WTC11 (cell line): ENCODE data around the gene SHISAL1. TPM values are rescaled to one million over a fixed set of nuclear protein-coding genes. Genes with fewer than 3 reads are reported as not detected.
A peak's percentile ranks its signal among the peaks of the same experiment; 100 is the strongest.

ENCODE experiments used
- ATAC-seq: fragments of 200-7000 bp; cut with Tn5 transposase; 2 replicates; pipeline ENCODE4 v1.10.0; 2021; ENCODE audit warnings: mild to moderate bottlenecking, moderate library complexity
- CTCF ChIA-PET: fragments of 300-600 bp; sonication (Branson Sonifier 250); formaldehyde crosslinking; loops from one replicate; lab custom pipeline; 2021; ENCODE audit warnings: antibody characterized with exemption; lab: Charles Lee
- POLR2A ChIA-PET: fragments of 350-600 bp; sonication (Branson Sonifier 250); formaldehyde crosslinking; loops from one replicate; lab custom pipeline; 2021; ENCODE audit warnings: antibody characterized with exemption; lab: Charles Lee
- DNase-seq: peaks from one replicate; pipeline ENCODE4 v3.0.0; 2021; ENCODE audit warnings: low spot score
- H3K27ac Mint-ChIP-seq: 2 replicates; pipeline ENCODE4 v1.8.0; 2021; ENCODE audit warnings: mixed read lengths
- H3K27me3 Mint-ChIP-seq: 2 replicates; pipeline ENCODE4 v1.8.0; 2021; ENCODE audit warnings: low read depth, mild to moderate bottlenecking, moderate library complexity, mixed read lengths
- H3K36me3 Mint-ChIP-seq: 2 replicates; pipeline ENCODE4 v1.8.0; 2021; ENCODE audit warnings: mixed read lengths
- H3K4me1 Mint-ChIP-seq: 2 replicates; pipeline ENCODE4 v1.8.0; 2022; ENCODE audit warnings: mixed read lengths
- H3K4me3 Mint-ChIP-seq: 2 replicates; pipeline ENCODE4 v1.8.0; 2021; ENCODE audit warnings: mild to moderate bottlenecking, moderate library complexity, mixed read lengths
- H3K9me3 Mint-ChIP-seq: 2 replicates; pipeline ENCODE4 v1.8.0; 2021; ENCODE audit warnings: mixed read lengths
- CBFB ChIP-seq: sonication (generic); formaldehyde crosslinking; IDR thresholded peaks from 2 replicates; pipeline ENCODE4 v1.8.1; 2022; ENCODE audit warnings: mild to moderate bottlenecking, low read depth, missing genetic modification reagents
- E2F5 ChIP-seq: sonication (generic); formaldehyde crosslinking; IDR thresholded peaks from 2 replicates; pipeline ENCODE4 v1.8.1; 2022; ENCODE audit warnings: mild to moderate bottlenecking, moderate library complexity, missing genetic modification reagents
- EMX1 ChIP-seq: fragments of 250-450 bp; sonication (Bioruptor Pico); IDR thresholded peaks from 2 replicates; pipeline ENCODE4 v1.8.0; 2021; ENCODE audit warnings: mild to moderate bottlenecking
- ERG ChIP-seq: fragments of 250-450 bp; sonication (Bioruptor Pico); IDR thresholded peaks from 2 replicates; pipeline ENCODE4 v1.8.0; 2021; ENCODE audit warnings: mild to moderate bottlenecking
- ETV6 ChIP-seq: sonication (generic); formaldehyde crosslinking; IDR thresholded peaks from 2 replicates; pipeline ENCODE4 v1.8.1; 2022; ENCODE audit warnings: mild to moderate bottlenecking, missing genetic modification reagents
- FOXJ3 ChIP-seq: sonication (generic); formaldehyde crosslinking; IDR thresholded peaks from 2 replicates; pipeline ENCODE4 v1.9.0; 2021; ENCODE audit warnings: missing genetic modification reagents, mild to moderate bottlenecking, borderline replicate concordance
- FOXP1 ChIP-seq: sonication (generic); formaldehyde crosslinking; IDR thresholded peaks from 2 replicates; pipeline ENCODE4 v1.8.0; 2022; ENCODE audit warnings: missing genetic modification reagents, mild to moderate bottlenecking, moderate library complexity, borderline replicate concordance
- FOXP4 ChIP-seq: sonication (generic); formaldehyde crosslinking; IDR thresholded peaks from 2 replicates; pipeline ENCODE4 v1.8.0; 2022; ENCODE audit warnings: mild to moderate bottlenecking, missing genetic modification reagents
- GABPB1 ChIP-seq: sonication (generic); formaldehyde crosslinking; IDR thresholded peaks from 2 replicates; pipeline ENCODE4 v1.8.1; 2023; ENCODE audit warnings: mild to moderate bottlenecking, missing genetic modification reagents
- GRHL2 ChIP-seq: fragments of 250-450 bp; sonication (Bioruptor Pico); IDR thresholded peaks from 2 replicates; pipeline ENCODE4 v1.8.0; 2022; ENCODE audit warnings: mild to moderate bottlenecking, moderate library complexity; ENCODE audit not compliant: insufficient replicate concordance, severe bottlenecking
- HMGXB4 ChIP-seq: sonication (generic); formaldehyde crosslinking; IDR thresholded peaks from 2 replicates; pipeline ENCODE4 v1.8.1; 2023; ENCODE audit warnings: mild to moderate bottlenecking, moderate library complexity, missing genetic modification reagents
- IRF1 ChIP-seq: sonication (generic); formaldehyde crosslinking; IDR thresholded peaks from 2 replicates; pipeline ENCODE4 v1.8.0; 2023; ENCODE audit warnings: missing genetic modification reagents
- MAX ChIP-seq: sonication (generic); formaldehyde crosslinking; IDR thresholded peaks from 2 replicates; pipeline ENCODE4 v1.8.0; 2022; ENCODE audit warnings: mild to moderate bottlenecking, missing genetic modification reagents
- MLX ChIP-seq: sonication (generic); formaldehyde crosslinking; IDR thresholded peaks from 2 replicates; pipeline ENCODE4 v1.8.1; 2023; ENCODE audit warnings: mild to moderate bottlenecking, missing genetic modification reagents, moderate library complexity
- MYBL2 ChIP-seq: sonication (generic); formaldehyde crosslinking; IDR thresholded peaks from 2 replicates; pipeline ENCODE4 v1.8.1; 2023; ENCODE audit warnings: mild to moderate bottlenecking, moderate library complexity, missing genetic modification reagents
- NFATC4 ChIP-seq: fragments of 250-450 bp; sonication (Bioruptor Pico); IDR thresholded peaks from 2 replicates; pipeline ENCODE4 v1.9.0; 2021; ENCODE audit warnings: mild to moderate bottlenecking
- NFE2L1 ChIP-seq: sonication (generic); formaldehyde crosslinking; IDR thresholded peaks from 2 replicates; pipeline ENCODE4 v1.8.1; 2023; ENCODE audit warnings: missing genetic modification reagents
- NFYB ChIP-seq: sonication (generic); formaldehyde crosslinking; conservative IDR thresholded peaks from 2 replicates; pipeline ENCODE4 v1.8.0; 2022; ENCODE audit warnings: low read depth, missing genetic modification reagents
- NR1H2 ChIP-seq: sonication (generic); formaldehyde crosslinking; IDR thresholded peaks from 2 replicates; pipeline ENCODE4 v1.9.0; 2021; ENCODE audit warnings: mild to moderate bottlenecking, moderate library complexity, missing genetic modification reagents
- PREB ChIP-seq: sonication (generic); formaldehyde crosslinking; IDR thresholded peaks from 2 replicates; pipeline ENCODE4 v1.8.1; 2022; ENCODE audit warnings: mild to moderate bottlenecking, missing genetic modification reagents, moderate library complexity, borderline replicate concordance
- RELA ChIP-seq: sonication (generic); formaldehyde crosslinking; IDR thresholded peaks from 2 replicates; pipeline ENCODE4 v1.8.1; 2022; ENCODE audit warnings: missing genetic modification reagents, mild to moderate bottlenecking, borderline replicate concordance
- USF2 ChIP-seq: sonication (generic); formaldehyde crosslinking; IDR thresholded peaks from 2 replicates; pipeline ENCODE4 v1.8.1; 2023; ENCODE audit warnings: mild to moderate bottlenecking, missing genetic modification reagents, moderate library complexity
- ZNF219 ChIP-seq: sonication (generic); formaldehyde crosslinking; IDR thresholded peaks from 2 replicates; pipeline ENCODE4 v1.8.0; 2023; ENCODE audit warnings: missing genetic modification reagents, mild to moderate bottlenecking, borderline replicate concordance
- ZNF232 ChIP-seq: sonication (generic); formaldehyde crosslinking; IDR thresholded peaks from 2 replicates; pipeline ENCODE4 v1.8.0; 2022; ENCODE audit warnings: mild to moderate bottlenecking, missing genetic modification reagents
- ZNF396 ChIP-seq: fragments of 250-450 bp; sonication (Bioruptor Pico); IDR thresholded peaks from 2 replicates; pipeline ENCODE4 v1.8.0; 2021; ENCODE audit warnings: mild to moderate bottlenecking, moderate library complexity, borderline replicate concordance
- total RNA-seq: library from RNA; stranded (reverse); gene quantifications from 3 replicates; pipeline ENCODE4 v1.2.3, GENCODE V29; 2021

The SHISAL1 gene
- total RNA-seq, 1 experiment from 2014 or later, result 2.7 TPM

- no peak for ATAC-seq
- Mint-ChIP-seq H3K4me1 (peaks cover 9% of the 10 kb centered on the region), H3K27me3 (no peaks in the 10 kb centered on the region), H3K9me3 (no peaks in the 10 kb centered on the region), H3K4me3 (no peak overlapping the region), H3K27ac (no peak overlapping the region), H3K36me3 (no peaks in the 10 kb centered on the region)
- no peak for TF ChIP-seq E2F5 (CRISPR knock-in tag)
- no peak for TF ChIP-seq ZNF232 (CRISPR knock-in tag)
- no peak for TF ChIP-seq NFATC4
- TF ChIP-seq HMGXB4 (CRISPR knock-in tag), result no peak
- no peak for TF ChIP-seq FOXJ3 (CRISPR knock-in tag)
- no peak for TF ChIP-seq GABPB1
- no peak for TF ChIP-seq ZNF396
- no peak for TF ChIP-seq CBFB (CRISPR knock-in tag)
- TF ChIP-seq EMX1 (CRISPR knock-in tag), result no peak
- TF ChIP-seq ETV6 (CRISPR knock-in tag), result no peak
- no peak for TF ChIP-seq FOXP4 (CRISPR knock-in tag)
- TF ChIP-seq GRHL2 (CRISPR knock-in tag), result no peak
- no peak for TF ChIP-seq MYBL2 (CRISPR knock-in tag)
- TF ChIP-seq ZNF219 (CRISPR knock-in tag), result no peak
- DNase-seq, result no peak
- POLR2A ChIA-PET, result no interaction called here
- CTCF ChIA-PET, result interaction anchor here (1.0 to 1.6 kb wide), 3 partner anchors 19 to 252 kb away, joined by 3 to 6 read pairs (median 6); no protein-coding TSS in a partner anchor
These were observed 25.5 kb upstream of the SHISAL1 start for GRCh38 chr22:44338177-44338810.

GRCh38 chr22:44337678-44338004 lies 24.9 kb upstream of the SHISAL1 start:
- ATAC-seq (peak; percentile 29), DNase-seq (no peak)
- POLR2A ChIA-PET, result no interaction called here
- Mint-ChIP-seq H3K36me3 (no peaks in the 10 kb centered on the region), H3K27me3 (peaks cover 5% of the 10 kb centered on the region), H3K27ac (no peak overlapping the region), H3K4me1 (peaks cover 9% of the 10 kb centered on the region), H3K4me3 (no peak overlapping the region), H3K9me3 (no peaks in the 10 kb centered on the region)
- CTCF ChIA-PET, result interaction anchor here (1.0 to 1.6 kb wide), 3 partner anchors 20 to 252 kb away, joined by 3 to 6 read pairs (median 6); no protein-coding TSS in a partner anchor
- no peak for TF ChIP-seq MLX (CRISPR knock-in tag)
- TF ChIP-seq ERG, result no peak
- no peak for TF ChIP-seq FOXP1 (CRISPR knock-in tag)
- no peak for TF ChIP-seq NFYB (CRISPR knock-in tag)
- no peak for TF ChIP-seq IRF1 (CRISPR knock-in tag)
- no peak for TF ChIP-seq NFE2L1
- TF ChIP-seq RELA (CRISPR knock-in tag), result no peak
- no peak for TF ChIP-seq PREB
- TF ChIP-seq MAX (CRISPR knock-in tag), result no peak
- TF ChIP-seq USF2, result no peak
- no peak for TF ChIP-seq NR1H2 (CRISPR knock-in tag)
